Lung (tissue), 12 donors: ENCODE data around the gene SOX30. TPM values are rescaled to one million over a fixed set of nuclear protein-coding genes. Genes with fewer than 3 reads are reported as not detected.

Experiments
- ATAC-seq: fragments of 200-7000 bp; cut with Tn5 transposase; one replicate; pipeline ENCODE4 v1.9.1; 2020; ENCODE audit warnings: moderate number of reproducible peaks; ENCODE audit not compliant: insufficient read depth, low FRiP score
- DNase-seq, 3 donors: peaks; one replicate each; pipeline ENCODE4 v3.0.0-alpha.2; 2013 to 2017
- H3K27ac ChIP-seq, 2 donors: one replicate each; pipeline ENCODE4 v1.5.1; 2013; ENCODE audit warnings: mild to moderate bottlenecking in 2 of 2, moderate library complexity in 2 of 2, control low read depth in 1 of 2, inconsistent platforms in 1 of 2, low read depth in 1 of 2, low read length in 1 of 2
- H3K27me3 ChIP-seq, 3 donors: one replicate each; pipeline ENCODE4 v1.5.1; 2013; ENCODE audit warnings: low read length in 2 of 3; ENCODE audit not compliant: control insufficient read depth in 3 of 3, insufficient read depth in 3 of 3
- H3K36me3 ChIP-seq, 4 donors: one replicate each; pipeline ENCODE4 v1.5.1; 2013; ENCODE audit warnings: low read length in 4 of 4, mild to moderate bottlenecking in 1 of 4, moderate library complexity in 1 of 4; ENCODE audit not compliant: control insufficient read depth in 4 of 4, insufficient read depth in 4 of 4
- H3K4me1 ChIP-seq, 5 donors: one replicate each; pipeline ENCODE4 v1.5.1; 2013; ENCODE audit warnings: low read length in 5 of 5, mild to moderate bottlenecking in 2 of 5, moderate library complexity in 1 of 5; ENCODE audit not compliant: control insufficient read depth in 5 of 5, insufficient read depth in 5 of 5
- H3K4me3 ChIP-seq: one replicate; pipeline ENCODE4 v1.5.1; 2013; ENCODE audit warnings: mild to moderate bottlenecking, control low read depth, moderate library complexity
- H3K9ac ChIP-seq, 2 donors: one replicate each; pipeline ENCODE4 v1.5.1; 2013; ENCODE audit warnings: low read length in 2 of 2, control low read depth in 1 of 2; ENCODE audit not compliant: insufficient read depth in 1 of 2
- H3K9me3 ChIP-seq, 4 donors: one replicate each; pipeline ENCODE4 v1.5.1; 2013; ENCODE audit warnings: low read length in 3 of 4, mild to moderate bottlenecking in 1 of 4, moderate library complexity in 1 of 4; ENCODE audit not compliant: control insufficient read depth in 4 of 4, insufficient read depth in 3 of 4
- WGBS, 2 donors: extraction: QIAGEN DNeasy Blood & Tissue Kit; methylation state at CpG; one replicate each; pipeline ENCODE4 v1.1.7; 2013; 5-methylcytosine and 5-hydroxymethylcytosine counted together
- polyA plus RNA-seq, 2 donors: library from polyadenylated mRNA; stranded (reverse); fragments of 200-250 nt; gene quantifications; one replicate each; pipeline ENCODE4 v1.2.1, GENCODE V29; 2013
- total RNA-seq, 2 donors: library from RNA; depleted of rRNA in 1 of 2; stranded (reverse); fragments of >200 nt in 1 of 2; gene quantifications; one replicate each; pipeline ENCODE4 v1.2.1, GENCODE V29; 2014 to 2021
- TF ChIP-seq, protein P1 (sequence below): IDR thresholded peaks from 2 replicates; pipeline ENCODE4 v1.5.1; 2012; ENCODE audit warnings: mild to moderate bottlenecking; ENCODE audit errors: control extremely low read depth, extremely low read depth
- donor health status: control.
- donor health status: control.
- donor health status: Bipolar disorder and iron deficiency.
- donor health status: healthy.
- donor health status: DM: yes; HTN: yes; CAD: no.

SOX30 gene
- total and polyA plus RNA-seq, 4 donors, result 0.06 to 0.43 (median 0.07) TPM; not detected in 1

DNA sequence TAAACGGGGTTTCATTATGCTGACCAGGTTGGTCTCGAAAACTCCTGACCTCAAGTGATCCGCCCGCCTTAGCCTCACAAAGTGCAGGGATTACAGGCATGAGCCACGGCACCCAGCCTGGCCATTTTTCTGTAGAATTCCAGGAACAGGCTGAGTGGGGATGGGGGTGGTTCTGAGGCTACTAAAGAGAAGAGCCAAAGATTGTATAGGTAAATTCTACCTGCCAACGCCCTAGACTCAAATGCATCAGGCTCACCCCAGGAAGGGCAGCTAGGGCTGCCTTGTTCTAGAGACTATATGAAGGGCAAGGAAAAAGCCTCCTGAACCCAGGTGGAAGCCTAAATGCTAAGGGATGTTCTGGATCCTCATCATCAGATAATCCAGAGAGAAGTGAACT is 17.5 kb upstream of the SOX30 start:
- no peak overlapping the region for H3K27ac ChIP-seq
- TF ChIP-seq, protein P1, sequence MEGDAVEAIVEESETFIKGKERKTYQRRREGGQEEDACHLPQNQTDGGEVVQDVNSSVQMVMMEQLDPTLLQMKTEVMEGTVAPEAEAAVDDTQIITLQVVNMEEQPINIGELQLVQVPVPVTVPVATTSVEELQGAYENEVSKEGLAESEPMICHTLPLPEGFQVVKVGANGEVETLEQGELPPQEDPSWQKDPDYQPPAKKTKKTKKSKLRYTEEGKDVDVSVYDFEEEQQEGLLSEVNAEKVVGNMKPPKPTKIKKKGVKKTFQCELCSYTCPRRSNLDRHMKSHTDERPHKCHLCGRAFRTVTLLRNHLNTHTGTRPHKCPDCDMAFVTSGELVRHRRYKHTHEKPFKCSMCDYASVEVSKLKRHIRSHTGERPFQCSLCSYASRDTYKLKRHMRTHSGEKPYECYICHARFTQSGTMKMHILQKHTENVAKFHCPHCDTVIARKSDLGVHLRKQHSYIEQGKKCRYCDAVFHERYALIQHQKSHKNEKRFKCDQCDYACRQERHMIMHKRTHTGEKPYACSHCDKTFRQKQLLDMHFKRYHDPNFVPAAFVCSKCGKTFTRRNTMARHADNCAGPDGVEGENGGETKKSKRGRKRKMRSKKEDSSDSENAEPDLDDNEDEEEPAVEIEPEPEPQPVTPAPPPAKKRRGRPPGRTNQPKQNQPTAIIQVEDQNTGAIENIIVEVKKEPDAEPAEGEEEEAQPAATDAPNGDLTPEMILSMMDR, result no peak
- 95 to 97% methylated on average over 6 of the region's 6 CpGs for WGBS, 2 donors
- H3K9me3 ChIP-seq, result no peaks in the 10 kb centered on the region
- H3K4me3 ChIP-seq, result no peak overlapping the region
- peaks cover 0 to 13% (median 0%) of the 10 kb centered on the region in 5 donors for H3K4me1 ChIP-seq
- no peak overlapping the region for H3K9ac ChIP-seq
- DNase-seq (no peak), ATAC-seq (no peak)
- peaks cover 0 to 23% (median 14%) of the 10 kb centered on the region in 3 donors for H3K27me3 ChIP-seq
- H3K36me3 ChIP-seq, result peaks cover 0 to 2% (median 0%) of the 10 kb centered on the region in 4 donors

DNA sequence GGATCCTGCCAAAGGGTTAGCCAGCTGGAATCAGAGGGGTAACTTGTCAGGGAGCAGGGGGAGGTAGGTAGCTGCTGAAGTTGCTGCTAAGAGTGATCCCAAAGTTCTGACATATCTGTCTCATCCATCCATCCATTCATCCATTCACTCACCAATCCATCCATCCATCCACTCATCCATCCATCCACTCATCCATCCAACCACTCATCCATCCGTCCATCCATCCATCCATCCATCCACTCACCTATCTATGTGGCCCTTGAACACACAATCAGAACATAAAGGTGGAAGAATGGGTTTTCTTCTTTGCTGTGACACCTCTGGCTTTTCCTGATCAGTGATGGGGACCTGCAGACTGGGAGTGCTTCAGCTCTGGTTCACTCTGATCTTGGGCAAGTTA is 16.1 kb upstream of the SOX30 start:
- H3K36me3 ChIP-seq, result peaks cover 0 to 2% (median 0%) of the 10 kb centered on the region in 4 donors
- no peak for ATAC-seq
- H3K27ac ChIP-seq, result no peak overlapping the region
- no peak overlapping the region for H3K4me3 ChIP-seq
- no peaks in the 10 kb centered on the region for H3K9me3 ChIP-seq
- TF ChIP-seq, protein P1, result no peak
- H3K9ac ChIP-seq, result no peak overlapping the region
- peaks cover 0 to 23% (median 12%) of the 10 kb centered on the region in 3 donors for H3K27me3 ChIP-seq
- H3K4me1 ChIP-seq, result peaks cover 0 to 13% (median 0%) of the 10 kb centered on the region in 5 donors
- no peak for DNase-seq
- 86 to 87% methylated on average over 1 of the region's 1 CpG for WGBS, 2 donors

DNA sequence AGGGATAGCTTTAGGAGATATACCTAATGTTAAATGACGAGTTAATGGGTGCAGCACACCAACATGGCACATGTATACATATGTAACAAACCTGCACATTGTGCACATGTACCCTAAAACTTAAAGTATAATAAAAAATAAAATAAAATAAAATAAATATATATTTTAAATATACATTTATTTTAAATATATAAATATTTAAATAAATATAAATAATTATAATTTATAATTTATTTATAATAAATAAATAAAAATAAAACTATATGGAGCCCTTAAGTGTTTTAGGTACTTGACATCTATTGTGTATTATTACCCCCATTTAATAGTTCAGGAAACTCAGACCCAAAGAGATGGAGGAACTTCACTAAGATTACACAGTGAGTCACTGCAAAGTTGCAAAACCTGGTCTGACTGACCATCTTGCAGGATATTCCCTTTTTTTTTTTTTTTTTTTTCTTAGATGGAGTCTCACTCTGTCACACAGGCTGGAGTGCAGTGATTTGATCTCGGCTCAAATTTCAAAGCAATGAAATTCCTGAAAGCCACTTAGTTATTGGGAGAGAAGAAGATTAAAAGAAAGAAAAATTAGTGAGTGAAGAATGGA is 13.3 kb upstream of the SOX30 start:
- H3K27me3 ChIP-seq, result peaks cover 0 to 11% (median 0%) of the 10 kb centered on the region in 3 donors
- DNase-seq (no peak), ATAC-seq (no peak)
- peaks cover 0 to 2% (median 0%) of the 10 kb centered on the region in 4 donors for H3K36me3 ChIP-seq
- peaks cover 0 to 2% (median 0%) of the 10 kb centered on the region in 5 donors for H3K4me1 ChIP-seq
- H3K4me3 ChIP-seq, result no peak overlapping the region
- 76 to 89% methylated on average over 2 of the region's 2 CpGs for WGBS, 2 donors
- no peak overlapping the region for H3K27ac ChIP-seq
- no peaks in the 10 kb centered on the region for H3K9me3 ChIP-seq
- H3K9ac ChIP-seq, result no peak overlapping the region
- TF ChIP-seq, protein P1, result no peak
